HL-60 (cell line): Measurements from ENCODE around the gene EML6.

ENCODE experiments used
- DNase-seq, 2 experiments: peaks; one replicate each; pipeline ENCODE4 v3.0.0-alpha.2; 2010 to 2020; ENCODE audit warnings: low read depth in 1 of 2, low spot score in 1 of 2
- H3K27ac ChIP-seq: fragments of 250-450 bp; sonication (Bioruptor Pico); replicated peaks from 2 replicates; pipeline ENCODE4 v1.5.1; 2020; ENCODE audit warnings: mild to moderate bottlenecking, moderate library complexity
- H3K27me3 ChIP-seq: fragments of 250-450 bp; sonication (Bioruptor Pico); 2 replicates; pipeline ENCODE4 v1.5.1; 2021; ENCODE audit warnings: mild to moderate bottlenecking, moderate library complexity; ENCODE audit not compliant: insufficient read depth, poor library complexity, severe bottlenecking
- H3K4me3 ChIP-seq: replicated peaks from 2 replicates; pipeline ENCODE4 v1.5.1; 2011; ENCODE audit warnings: mild to moderate bottlenecking, control low read depth, low read length; ENCODE audit not compliant: insufficient read depth
- CTCF ChIP-seq: IDR thresholded peaks from one replicate; pipeline ENCODE4 v1.5.1; 2011; ENCODE audit warnings: low read length, control low read depth, inconsistent platforms; ENCODE audit not compliant: insufficient read depth
- GABPA ChIP-seq: IDR thresholded peaks from 2 replicates; pipeline ENCODE4 v1.6.1; 2012; ENCODE audit warnings: low read depth
- POLR2AphosphoS5 ChIP-seq: IDR thresholded peaks from 2 replicates; pipeline ENCODE4 v1.6.1; 2012; ENCODE audit warnings: low read depth
- REST ChIP-seq: IDR thresholded peaks from 2 replicates; pipeline ENCODE4 v1.6.1; 2012; ENCODE audit warnings: low read depth; ENCODE audit not compliant: insufficient replicate concordance
- SPI1 ChIP-seq: IDR thresholded peaks from 2 replicates; pipeline ENCODE4 v1.6.1; 2012; ENCODE audit warnings: low read depth, mild to moderate bottlenecking, borderline replicate concordance

The EML6 gene

GRCh38 chr2:54725343-54726099, 2.1 kb downstream of the EML6 start:
- Histone ChIP-seq H3K4me3 (no peak overlapping the region), H3K27ac (no peak overlapping the region)

GRCh38 chr2:54726431-54726830, 3.0 kb downstream of the EML6 start:
- no peak for TF ChIP-seq POLR2AphosphoS5
- no peak for TF ChIP-seq GABPA
- TF ChIP-seq CTCF, result no peak
- TF ChIP-seq REST, result no peak
- TF ChIP-seq SPI1, result no peak
- no peak overlapping the region for H3K27ac ChIP-seq
- peaks cover 31% of the 10 kb centered on the region for H3K27me3 ChIP-seq
- H3K4me3 ChIP-seq, result no peak overlapping the region
- DNase-seq, result no peak

More at GRCh38 chr2:54725343-54726099, 2.1 kb downstream of the EML6 start:
- H3K27me3 ChIP-seq, result peaks cover 31% of the 10 kb centered on the region
- TF ChIP-seq REST (no peak), GABPA (no peak), SPI1 (no peak), CTCF (no peak), POLR2AphosphoS5 (no peak)
- DNase-seq, result no peak

DNA sequence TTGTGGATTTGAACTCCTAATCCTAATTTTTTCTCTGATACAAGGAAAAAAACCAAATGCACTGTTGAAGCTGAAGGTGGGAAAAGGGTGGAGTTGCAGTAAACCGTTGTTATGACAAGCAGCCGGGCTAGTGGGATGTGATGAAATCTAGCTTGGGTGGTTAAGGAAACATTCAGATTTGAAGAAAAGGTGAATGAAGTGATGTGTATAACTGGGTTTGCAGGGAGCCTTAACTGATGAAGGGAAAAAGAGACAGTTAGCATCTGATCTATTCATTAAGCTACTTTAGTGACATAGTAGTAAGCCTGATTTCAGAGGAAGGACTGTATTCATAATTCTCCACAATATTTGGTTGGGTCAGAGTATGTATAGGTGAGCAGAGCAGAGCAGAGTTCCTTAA, 3.5 kb downstream of the EML6 start:
- no peak overlapping the region for H3K4me3 ChIP-seq
- no peak for DNase-seq
- no peak overlapping the region for H3K27ac ChIP-seq
- no peak for TF ChIP-seq CTCF
- no peak for TF ChIP-seq REST
- TF ChIP-seq SPI1, result no peak
- peaks cover 31% of the 10 kb centered on the region for H3K27me3 ChIP-seq
